Activated CD8-positive, alpha-beta memory T cell treated with anti-CD3 and anti-CD28 coated beads, Interleukin-2, amount 10 ng/mL, durations not matched to agents 7 days and 5 days (primary cell): ENCODE measurements around the gene IFT20. TPM values are rescaled to one million over a fixed set of nuclear protein-coding genes. Genes with fewer than 3 reads are reported as not detected.

Experiments
- ATAC-seq: fragments of 150-1000 bp; cut with Tn5 transposase; one replicate; pipeline ENCODE4 v1.10.0; 2021; ENCODE audit warnings: moderate library complexity
- CTCF ChIA-PET: fragments of 350-600 bp; sonication (Branson Sonifier 250); formaldehyde crosslinking; loops from one replicate; lab custom pipeline; 2021; ENCODE audit warnings: antibody characterized with exemption; lab: Charles Lee
- DNase-seq: peaks from one replicate; pipeline ENCODE4 v3.0.0-alpha.2; 2020
- H3K27ac Mint-ChIP-seq: one replicate; pipeline ENCODE4 v1.8.0; 2021; ENCODE audit warnings: mild to moderate bottlenecking, mixed read lengths
- H3K27me3 Mint-ChIP-seq: one replicate; pipeline ENCODE4 v1.8.0; 2021; ENCODE audit warnings: mixed read lengths
- H3K36me3 Mint-ChIP-seq: one replicate; pipeline ENCODE4 v1.8.0; 2021; ENCODE audit warnings: mild to moderate bottlenecking, mixed read lengths
- H3K4me1 Mint-ChIP-seq: one replicate; pipeline ENCODE4 v1.8.0; 2021; ENCODE audit warnings: mixed read lengths
- H3K4me3 Mint-ChIP-seq: one replicate; pipeline ENCODE4 v1.8.0; 2021; ENCODE audit warnings: mild to moderate bottlenecking, moderate library complexity, mixed read lengths
- H3K9me3 Mint-ChIP-seq: one replicate; pipeline ENCODE4 v1.8.0; 2022; ENCODE audit warnings: low read depth, mixed read lengths
- total RNA-seq, 2 experiments: library from RNA; stranded (reverse); gene quantifications; one replicate each; pipeline ENCODE4 v1.2.3, GENCODE V29; 2021

IFT20 gene
- total RNA-seq, 2 experiments from 2014 or later = 20.2 to 22.8 TPM

DNA sequence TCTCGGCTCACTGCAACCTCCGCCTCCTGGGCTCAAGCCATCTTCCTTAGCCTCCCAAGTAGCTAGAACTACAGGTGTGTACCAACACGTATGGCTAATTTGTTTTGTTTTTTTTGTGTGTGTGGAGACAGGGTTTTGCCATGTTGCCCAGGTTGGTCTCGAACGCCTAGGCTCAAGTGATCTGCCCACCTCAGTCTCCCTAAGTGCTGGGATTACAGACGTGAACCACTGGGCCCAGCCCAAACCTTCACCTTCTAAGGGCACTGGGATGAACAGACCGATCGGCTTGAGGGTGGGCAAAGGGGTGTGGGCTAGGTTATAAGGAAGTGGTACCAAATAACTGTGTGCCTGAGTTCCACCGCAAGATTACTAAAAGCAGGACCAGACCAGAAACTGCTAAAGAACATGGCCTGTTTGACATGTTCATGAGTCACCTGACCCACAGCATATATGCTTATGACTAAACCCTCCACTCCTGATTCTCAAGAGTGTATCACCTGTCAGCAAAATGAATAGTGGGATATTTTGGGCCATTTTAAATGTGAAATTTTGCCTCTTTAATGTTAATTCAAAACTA lies 8.2 kb downstream of the IFT20 start:
- no peaks in the 10 kb centered on the region for H3K27me3 Mint-ChIP-seq
- ATAC-seq = peak; percentile 88
- H3K36me3 Mint-ChIP-seq = peaks cover 32% of the 10 kb centered on the region
- H3K4me1 Mint-ChIP-seq = peaks cover 32% of the 10 kb centered on the region
- no peak overlapping the region for H3K4me3 Mint-ChIP-seq
- CTCF ChIA-PET = interaction anchor here (0.6 to 1.7 kb wide), 2 partner anchors 8 to 163 kb away, joined by 4 read pairs; partner anchors contain the start of genes IFT20 and TNFAIP1
- peak overlapping the region; percentile 59 for H3K27ac Mint-ChIP-seq
- peak; percentile 70 for DNase-seq
- no peaks in the 10 kb centered on the region for H3K9me3 Mint-ChIP-seq

DNA sequence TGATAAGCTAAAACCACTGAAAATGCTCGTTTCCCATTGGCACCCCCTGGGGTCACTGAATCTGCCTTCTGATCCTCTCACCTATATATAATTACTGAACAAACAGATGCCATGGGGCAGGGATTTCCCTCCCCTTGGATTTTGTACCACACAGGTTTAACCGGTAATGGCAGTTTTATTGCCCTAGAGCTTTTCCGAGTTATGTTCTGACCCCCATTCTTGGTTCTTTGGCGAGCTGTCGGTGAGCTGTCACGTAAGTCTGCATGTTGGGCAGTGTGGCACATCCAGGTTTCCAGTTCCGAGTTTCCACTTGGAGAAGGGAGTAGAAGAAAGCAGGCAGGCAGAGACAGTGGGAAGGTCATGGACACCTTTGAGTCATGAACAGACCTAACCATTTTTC lies 9.2 kb downstream of the IFT20 start:
- no peaks in the 10 kb centered on the region for H3K9me3 Mint-ChIP-seq
- H3K27me3 Mint-ChIP-seq = no peaks in the 10 kb centered on the region
- ATAC-seq (no peak), DNase-seq (peak; percentile 33)
- CTCF ChIA-PET = interaction anchor here (1.7 kb wide), 1 partner anchor 9 kb away, joined by 4 read pairs; the partner anchor contains the start of genes IFT20 and TNFAIP1
- no peak overlapping the region for H3K27ac Mint-ChIP-seq
- peaks cover 32% of the 10 kb centered on the region for H3K36me3 Mint-ChIP-seq
- no peak overlapping the region for H3K4me3 Mint-ChIP-seq
- peaks cover 40% of the 10 kb centered on the region for H3K4me1 Mint-ChIP-seq

DNA sequence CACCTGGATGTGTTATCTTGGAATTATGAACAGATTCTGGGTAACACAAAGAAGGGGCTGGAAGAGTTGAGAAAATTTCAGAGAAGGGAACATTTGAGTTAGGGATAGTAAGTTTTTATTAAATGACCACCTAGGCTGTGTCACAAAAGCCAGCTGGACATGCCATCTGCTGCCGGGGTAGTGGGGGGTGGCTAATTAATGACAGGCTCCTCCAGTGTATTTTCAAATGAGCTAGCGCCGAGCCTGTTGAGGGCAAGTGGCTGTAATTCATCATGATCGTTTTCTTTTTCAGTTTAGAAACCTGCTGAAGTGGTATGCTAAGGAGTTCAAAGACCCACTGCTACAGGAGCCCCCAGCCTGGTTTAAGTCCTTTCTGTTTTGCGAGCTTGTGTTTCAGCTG lies 10.1 kb downstream of the IFT20 start:
- no peak overlapping the region for H3K27ac Mint-ChIP-seq
- ATAC-seq (no peak), DNase-seq (no peak)
- H3K4me3 Mint-ChIP-seq = no peak overlapping the region
- H3K27me3 Mint-ChIP-seq = no peaks in the 10 kb centered on the region
- peaks cover 49% of the 10 kb centered on the region for H3K4me1 Mint-ChIP-seq
- CTCF ChIA-PET = no interaction called here
- H3K36me3 Mint-ChIP-seq = peaks cover 34% of the 10 kb centered on the region
- no peaks in the 10 kb centered on the region for H3K9me3 Mint-ChIP-seq

- H3K27ac Mint-ChIP-seq = no peak overlapping the region
- H3K27me3 Mint-ChIP-seq = no peaks in the 10 kb centered on the region
- H3K9me3 Mint-ChIP-seq = no peaks in the 10 kb centered on the region
- ATAC-seq (no peak), DNase-seq (no peak)
- peaks cover 34% of the 10 kb centered on the region for H3K36me3 Mint-ChIP-seq
- CTCF ChIA-PET = no interaction called here
- no peak overlapping the region for H3K4me3 Mint-ChIP-seq
- peaks cover 53% of the 10 kb centered on the region for H3K4me1 Mint-ChIP-seq
These were observed 10.5 kb downstream of the IFT20 start for GRCh38 chr17:28324781-28325180.

DNA sequence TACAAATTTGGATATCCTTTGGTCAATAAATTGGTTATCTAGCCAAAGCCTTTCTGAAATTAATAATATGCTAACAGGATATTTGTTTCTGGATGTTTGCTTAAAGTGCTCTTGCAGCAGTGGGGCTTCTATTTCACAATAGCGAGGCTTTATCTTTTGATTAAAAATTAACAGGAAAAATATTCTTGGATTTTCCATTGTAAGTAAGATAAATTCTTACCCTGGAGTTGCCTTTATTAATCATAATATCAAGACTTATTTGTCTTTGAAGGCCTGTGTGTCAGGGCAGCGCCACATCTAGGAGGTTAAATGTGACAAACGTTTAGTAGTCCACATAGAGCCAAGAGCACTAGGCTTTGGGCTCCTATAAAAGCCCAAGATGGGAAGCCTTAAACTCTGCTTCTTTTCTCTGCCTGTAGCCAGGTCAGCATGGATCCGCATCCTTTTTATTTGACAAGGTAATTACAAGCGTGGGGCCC lies 11.0 kb downstream of the IFT20 start:
- CTCF ChIA-PET = no interaction called here
- ATAC-seq (no peak), DNase-seq (no peak)
- peaks cover 34% of the 10 kb centered on the region for H3K36me3 Mint-ChIP-seq
- H3K27ac Mint-ChIP-seq = no peak overlapping the region
- H3K27me3 Mint-ChIP-seq = no peaks in the 10 kb centered on the region
- no peak overlapping the region for H3K4me3 Mint-ChIP-seq
- H3K4me1 Mint-ChIP-seq = peaks cover 54% of the 10 kb centered on the region
- no peaks in the 10 kb centered on the region for H3K9me3 Mint-ChIP-seq

DNA sequence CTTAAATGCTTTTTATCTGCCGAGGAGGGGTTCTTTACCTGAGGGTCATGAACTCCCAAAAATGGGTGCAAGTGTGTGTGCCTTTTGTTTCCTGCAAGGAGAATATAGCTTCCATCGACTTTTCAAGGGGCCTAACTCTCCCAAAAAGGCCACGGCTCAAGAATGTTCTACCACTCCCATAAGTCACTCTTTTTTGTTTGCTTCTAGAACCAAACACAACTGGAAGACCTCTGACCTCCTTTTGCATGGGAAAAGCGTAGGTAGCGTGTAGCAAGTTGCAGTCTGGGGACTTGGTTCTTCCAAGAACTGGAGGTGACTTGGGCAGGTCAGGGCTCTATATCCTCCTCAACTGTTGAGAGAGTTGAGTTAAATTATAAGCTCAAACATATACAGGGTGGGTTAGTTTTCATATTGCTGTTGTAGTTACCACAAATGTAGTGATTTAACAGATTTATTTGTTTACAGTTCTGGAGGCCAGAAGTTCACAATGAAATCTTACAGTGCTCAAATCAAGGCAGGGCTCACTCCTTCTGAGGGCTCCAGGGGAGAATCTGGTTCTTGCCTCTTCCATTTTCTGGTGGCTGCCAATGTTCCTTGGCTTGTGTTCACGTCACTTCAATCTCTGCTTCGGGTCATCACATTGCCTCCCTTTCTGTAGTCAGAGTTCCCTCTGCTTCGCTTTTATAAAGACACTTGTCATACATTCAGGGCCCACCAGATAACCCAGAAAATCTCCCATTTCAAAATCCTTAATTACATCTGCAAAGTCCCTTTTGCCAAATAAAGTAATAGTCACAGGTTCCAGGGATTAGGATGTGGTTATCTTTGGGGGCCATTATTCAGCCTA lies 14.8 kb downstream of the IFT20 start:
- no peak for ATAC-seq
- Mint-ChIP-seq H3K27ac (peak overlapping the region; percentile 89), H3K9me3 (no peaks in the 10 kb centered on the region), H3K4me3 (peak overlapping the region; percentile 94), H3K27me3 (no peaks in the 10 kb centered on the region), H3K36me3 (peaks cover 9% of the 10 kb centered on the region), H3K4me1 (peaks cover 42% of the 10 kb centered on the region)
- CTCF ChIA-PET = interaction anchor here (1.7 to 5.2 kb wide), 2 partner anchors 9 to 14 kb away, joined by 3 to 31 read pairs; partner anchors contain the start of genes IFT20 and TNFAIP1
- DNase-seq = no peak

DNA sequence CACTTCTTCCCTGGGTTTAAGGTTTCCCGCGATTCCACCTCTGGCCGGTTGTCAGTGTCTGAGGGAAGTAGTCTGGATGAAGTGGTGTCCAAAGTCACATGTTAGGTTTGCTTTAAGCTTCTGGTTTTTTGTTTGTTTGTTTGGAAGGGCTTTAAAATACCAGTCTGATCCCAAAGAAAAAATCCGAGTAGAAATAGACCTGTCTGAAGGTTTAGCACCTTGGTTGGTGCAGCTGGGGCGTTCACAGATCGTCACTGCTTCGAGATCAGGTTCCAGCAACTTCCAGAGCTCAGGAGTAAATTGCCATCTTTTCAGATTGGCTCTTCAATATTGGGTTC lies 15.7 kb downstream of the IFT20 start:
- Mint-ChIP-seq H3K27me3 (no peaks in the 10 kb centered on the region), H3K9me3 (no peaks in the 10 kb centered on the region)

DNA sequence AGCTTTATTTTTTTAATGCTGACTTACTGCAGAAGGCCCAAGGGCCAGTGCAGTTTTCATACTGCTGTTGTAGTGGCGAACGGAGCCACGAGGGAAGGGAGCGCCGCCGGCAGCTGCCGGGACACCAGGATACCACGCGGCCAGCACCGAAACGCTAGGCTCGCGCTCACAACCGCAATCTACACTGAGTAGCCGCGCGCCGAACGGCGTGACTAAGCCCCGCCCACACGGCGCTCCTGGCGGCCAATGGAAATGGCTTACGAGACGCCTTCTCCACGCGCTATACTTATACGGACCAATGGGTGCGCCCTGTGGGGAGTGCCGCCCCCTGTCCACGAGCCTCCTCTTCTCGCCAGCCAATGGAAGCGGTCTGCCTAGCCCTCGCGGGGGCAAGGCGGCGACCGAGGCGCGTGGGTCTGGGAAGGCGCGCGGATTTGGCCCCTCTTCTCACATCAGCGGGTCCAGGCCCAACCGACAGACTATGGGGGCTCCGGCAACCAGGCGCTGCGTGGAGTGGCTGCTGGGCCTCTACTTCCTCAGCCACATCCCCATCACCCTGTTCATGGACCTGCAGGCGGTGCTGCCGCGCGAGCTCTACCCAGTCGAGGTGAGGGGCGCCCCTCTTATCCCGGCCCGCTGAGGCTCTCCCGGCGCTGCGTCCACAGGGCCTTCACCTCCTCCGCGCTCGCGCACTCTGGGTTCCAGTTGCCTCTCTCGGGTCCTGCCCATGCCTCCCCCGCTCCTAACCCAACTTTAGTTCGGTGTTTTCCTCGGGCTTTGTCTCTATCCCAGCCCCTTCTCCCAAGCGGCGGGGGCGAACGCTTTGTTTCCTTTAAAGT lies 16.3 kb downstream of the IFT20 start, which contains the start of gene TMEM97:
Gene TMEM97, plus strand, starts transcription at position 442 of the 839 bp plus-strand sequence. Its CDS starts 40 bp downstream, at position 482.
- Mint-ChIP-seq H3K9me3 (no peaks in the 10 kb centered on the region), H3K27me3 (no peaks in the 10 kb centered on the region), H3K4me3 (peak within 1 kb of the TSS; percentile 94), H3K36me3 (peaks cover 8% of the 10 kb centered on the region), H3K27ac (peak within 1 kb of the TSS; percentile 89), H3K4me1 (peaks cover 42% of the 10 kb centered on the region)
- DNase-seq (peak; percentile 98), ATAC-seq (peak; percentile 99)
- CTCF ChIA-PET = interaction anchor here (1.0 to 5.2 kb wide), 8 partner anchors 8 to 425 kb away, joined by 3 to 31 read pairs (median 4); partner anchors contain the start of genes IFT20, LYRM9, POLDIP2 and TNFAIP1

More for the DNA sequence above, 15.7 kb downstream of the IFT20 start:
- Mint-ChIP-seq H3K4me3 (peak overlapping the region; percentile 94), H3K36me3 (peaks cover 8% of the 10 kb centered on the region), H3K4me1 (peaks cover 42% of the 10 kb centered on the region), H3K27ac (peak overlapping the region; percentile 89)
- DNase-seq (no peak), ATAC-seq (no peak)
- CTCF ChIA-PET = interaction anchor here (1.7 to 5.2 kb wide), 3 partner anchors 8 to 38 kb away, joined by 3 to 31 read pairs (median 5); partner anchors contain the start of genes IFT20, POLDIP2 and TNFAIP1

- CTCF ChIA-PET = interaction anchor here (0.7 to 5.2 kb wide), 11 partner anchors 9 to 424 kb away, joined by 3 to 31 read pairs (median 3); partner anchors contain the start of genes IFT20, LYRM9, POLDIP2 and TNFAIP1
- Mint-ChIP-seq H3K27me3 (peaks cover 2% of the 10 kb centered on the region), H3K27ac (peak overlapping the region; percentile 89)
These were observed 17.1 kb downstream of the IFT20 start for GRCh38 chr17:28317966-28318758.

DNA sequence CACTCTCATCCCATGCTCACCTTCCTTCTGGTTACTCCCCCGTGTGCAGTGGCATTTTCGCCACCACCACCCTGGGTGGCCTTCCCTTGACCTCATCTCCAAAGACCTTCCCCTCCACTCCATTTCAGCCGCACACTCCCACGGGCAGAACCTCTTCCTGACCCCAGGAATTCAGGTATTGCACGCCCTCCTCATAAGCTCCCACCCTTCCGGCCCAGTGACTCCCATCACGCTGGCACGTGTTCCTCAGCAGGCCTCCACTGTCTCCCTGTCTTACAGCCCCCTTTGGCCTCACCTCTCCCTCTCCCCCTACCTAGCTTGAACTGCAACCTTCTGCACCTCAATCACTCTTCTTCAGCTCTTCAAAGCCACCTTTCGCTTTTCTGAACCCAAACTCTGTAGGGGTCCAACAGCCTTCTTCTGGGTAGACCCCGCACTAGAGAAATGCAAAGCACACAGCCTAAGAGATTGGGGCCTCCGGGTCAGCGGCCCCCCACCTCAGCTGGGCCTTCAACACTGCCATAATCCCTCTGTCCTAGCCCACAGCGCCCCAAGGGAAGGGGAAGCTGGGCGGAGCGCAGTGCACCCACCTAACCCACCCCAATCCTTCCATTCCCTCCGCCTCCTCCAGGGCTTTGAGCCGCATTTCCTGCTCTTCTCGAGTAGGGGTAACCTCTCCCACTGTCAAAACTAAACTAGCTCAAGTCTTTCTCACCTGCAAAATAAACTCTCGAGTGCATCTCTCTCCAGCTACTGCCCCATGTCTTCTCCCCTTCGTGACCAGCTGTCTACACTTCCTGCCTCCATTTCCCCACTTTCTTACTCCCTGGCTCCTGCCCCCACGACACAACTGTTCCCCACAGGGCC lies 17.9 kb downstream of the IFT20 start:
- H3K27ac Mint-ChIP-seq = peak overlapping the region; percentile 89
- no peak for DNase-seq

More at GRCh38 chr17:28317966-28318758, 17.1 kb downstream of the IFT20 start:
- Mint-ChIP-seq H3K4me3 (peak overlapping the region; percentile 94), H3K4me1 (peaks cover 42% of the 10 kb centered on the region), H3K9me3 (no peaks in the 10 kb centered on the region), H3K36me3 (peaks cover 7% of the 10 kb centered on the region)
- ATAC-seq = peak; percentile 3
- no peak for DNase-seq

More for the DNA sequence above, 17.9 kb downstream of the IFT20 start:
- no peak for ATAC-seq
- CTCF ChIA-PET = interaction anchor here (0.7 to 5.2 kb wide), 8 partner anchors 8 to 424 kb away, joined by 3 to 31 read pairs (median 4); partner anchors contain the start of genes IFT20, LYRM9, POLDIP2 and TNFAIP1
- Mint-ChIP-seq H3K4me1 (peaks cover 35% of the 10 kb centered on the region), H3K9me3 (no peaks in the 10 kb centered on the region), H3K27me3 (peaks cover 3% of the 10 kb centered on the region), H3K4me3 (peak overlapping the region; percentile 94), H3K36me3 (peaks cover 2% of the 10 kb centered on the region)
